CD4-positive, alpha-beta T cell treated with Interleukin-2 at 100 ng/mL for 4 hours (primary cell): ENCODE results near the gene DCLK3.

ENCODE experiments used
- DNase-seq: peaks from one replicate; pipeline ENCODE4 v3.0.0-alpha.2; 2020; ENCODE audit warnings: low spot score

Gene DCLK3

DNA sequence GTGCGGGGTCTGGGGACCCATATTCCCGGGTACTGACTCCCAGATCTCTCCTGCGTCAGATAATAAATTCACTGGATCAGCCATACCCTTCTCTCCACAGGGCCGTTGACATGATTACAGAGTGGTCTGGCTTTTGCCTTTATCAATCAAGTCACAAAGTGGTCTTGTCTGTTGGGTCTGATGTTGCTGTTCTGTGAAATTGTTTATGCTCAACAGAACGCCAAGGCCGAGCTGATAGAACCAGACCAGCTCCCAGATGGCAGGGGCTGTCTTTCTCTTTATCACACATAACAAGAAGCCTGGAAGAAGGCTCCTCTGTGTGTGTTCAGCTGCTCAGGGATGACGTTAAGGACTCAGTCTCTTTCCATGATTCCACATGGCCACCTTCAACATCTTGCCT, 751 bp upstream of the DCLK3 start:
- no peak for DNase-seq

DNA sequence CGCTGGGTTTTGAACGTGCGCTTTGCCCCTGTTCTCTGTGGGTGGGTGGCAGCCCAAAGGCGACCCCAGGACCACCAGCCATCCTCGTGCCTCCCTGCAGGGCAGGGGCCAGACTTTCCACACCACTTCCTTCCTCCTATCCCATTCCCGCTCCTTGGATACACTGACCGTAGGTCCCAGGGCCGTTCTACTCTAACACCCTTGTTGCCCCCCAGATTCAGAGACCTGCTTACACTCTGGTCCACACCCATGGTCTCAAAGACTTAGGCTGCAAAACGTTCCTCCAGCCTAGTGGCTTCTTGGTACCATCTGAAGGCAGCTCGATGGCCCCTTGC, 318 bp upstream of the DCLK3 start:
- DNase-seq, result no peak

DNA sequence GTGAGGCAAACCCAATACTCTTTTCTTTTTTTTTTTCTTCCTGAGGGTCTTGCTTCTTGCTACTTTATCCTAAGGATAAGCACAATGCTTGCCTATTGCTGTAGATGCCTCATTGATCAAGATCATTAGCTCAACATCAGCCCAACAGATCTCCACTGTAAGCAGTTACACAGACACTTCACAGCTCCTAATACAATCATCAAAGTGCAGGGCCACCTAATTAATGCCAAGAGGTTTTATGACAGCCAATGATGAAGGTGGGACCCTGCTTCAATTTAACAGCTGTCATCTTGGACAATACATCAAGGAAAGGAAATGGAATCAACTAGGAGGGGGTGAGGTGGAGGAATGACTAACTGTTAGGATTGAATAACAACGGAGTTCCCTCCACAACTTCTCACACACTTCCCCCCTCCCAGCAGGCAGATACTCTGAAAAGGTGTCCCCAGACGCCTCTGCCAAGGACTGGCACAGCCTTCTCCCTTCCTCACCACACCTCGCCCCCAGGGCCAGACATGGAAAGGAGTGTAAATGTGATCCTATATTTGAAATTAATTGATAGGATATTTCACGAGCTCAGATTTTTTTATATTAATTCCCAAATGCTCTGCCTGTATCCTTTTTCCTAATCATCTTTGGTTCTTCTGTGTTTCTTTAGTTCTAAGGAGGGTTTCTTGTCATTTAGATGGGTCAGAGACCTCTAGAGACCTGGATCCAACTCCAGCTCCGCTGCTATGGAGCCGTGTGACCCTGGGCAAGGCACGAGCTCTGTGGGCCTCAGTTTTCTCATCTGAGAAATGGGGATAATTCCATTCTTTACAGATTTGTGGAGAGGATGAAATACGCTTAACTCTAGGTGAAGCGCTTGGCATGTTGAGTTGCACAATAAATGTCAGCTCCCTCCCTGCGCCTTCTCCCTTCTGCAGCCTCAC, 1.2 kb downstream of the DCLK3 start:
- no peak for DNase-seq

DNA sequence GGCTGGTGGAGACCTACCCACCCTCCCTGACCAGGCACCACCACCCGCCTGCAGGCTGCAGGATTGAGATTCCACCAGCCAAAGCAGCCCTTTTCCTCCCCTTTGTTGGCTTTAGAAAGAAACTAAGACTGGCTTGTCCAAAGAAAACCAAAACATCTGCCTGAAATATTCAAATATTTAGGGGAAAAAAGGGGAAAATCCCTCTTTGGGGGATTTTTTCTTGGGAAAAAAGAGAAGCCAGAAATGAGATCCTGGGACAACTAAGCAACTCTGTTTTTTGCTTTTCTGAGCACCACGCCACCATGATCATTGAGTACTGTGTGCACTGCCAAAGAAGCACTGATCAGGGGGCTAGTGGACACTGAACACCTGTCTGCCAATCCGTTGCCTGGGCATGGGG, 2.6 kb downstream of the DCLK3 start:
- DNase-seq, result no peak

DNA sequence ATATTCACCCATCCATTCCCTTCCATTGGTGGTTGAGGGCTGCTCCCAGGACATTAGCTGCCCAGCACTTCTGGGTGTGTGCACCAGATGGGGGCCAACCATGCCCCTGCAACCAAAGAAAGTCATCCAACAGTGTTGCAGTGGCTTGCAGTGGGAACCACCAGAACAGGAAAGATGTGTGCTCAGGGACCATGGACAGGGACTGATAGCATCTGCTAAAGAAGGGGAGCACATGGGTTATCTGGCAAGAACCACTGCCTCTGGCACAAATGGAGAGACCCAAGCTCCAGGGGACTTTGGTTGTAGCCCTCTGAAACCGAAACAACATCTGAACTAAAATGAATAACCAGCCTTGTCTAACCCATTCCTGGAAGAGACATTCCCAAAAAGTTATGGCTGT, 8.1 kb downstream of the DCLK3 start:
- DNase-seq, result no peak

DNA sequence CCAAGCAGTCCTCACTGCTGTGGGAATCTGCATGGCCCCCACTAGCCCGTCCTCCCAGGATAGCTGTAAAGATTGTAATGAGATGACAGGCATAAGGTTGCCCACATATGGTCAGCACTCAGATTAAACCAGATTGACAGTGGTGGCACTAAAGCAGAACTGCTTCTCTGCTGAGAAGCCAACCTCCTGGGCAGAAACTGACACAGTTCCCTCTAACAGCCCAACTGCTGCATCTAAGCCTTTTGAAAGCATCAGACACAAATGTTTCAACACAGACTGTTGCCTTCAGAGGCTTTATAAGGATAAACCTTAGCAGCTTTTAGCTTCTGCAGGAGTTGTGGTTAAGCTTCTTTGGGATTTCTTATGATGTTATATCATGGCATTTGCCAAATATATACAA, 13.0 kb downstream of the DCLK3 start:
- no peak for DNase-seq

DNA sequence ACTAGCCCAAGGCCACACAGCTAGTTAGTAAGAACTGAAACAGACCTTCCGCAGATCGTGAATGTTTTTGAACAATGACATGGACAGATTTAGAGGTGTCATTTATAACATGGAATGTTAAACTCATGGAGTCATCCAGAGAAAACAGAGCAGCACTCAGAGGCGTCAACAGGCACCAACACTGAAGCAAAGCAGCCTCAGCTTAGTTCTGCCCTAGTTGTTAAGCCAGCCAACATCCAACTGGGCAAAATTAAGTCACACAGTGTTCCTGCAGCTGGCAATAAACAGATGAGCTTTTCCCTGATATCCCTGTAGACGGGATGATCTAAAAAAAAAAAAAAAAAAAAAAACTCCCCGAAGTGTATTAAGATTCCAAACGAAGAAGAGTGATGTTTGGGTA, 13.6 kb downstream of the DCLK3 start:
- no peak for DNase-seq

DNA sequence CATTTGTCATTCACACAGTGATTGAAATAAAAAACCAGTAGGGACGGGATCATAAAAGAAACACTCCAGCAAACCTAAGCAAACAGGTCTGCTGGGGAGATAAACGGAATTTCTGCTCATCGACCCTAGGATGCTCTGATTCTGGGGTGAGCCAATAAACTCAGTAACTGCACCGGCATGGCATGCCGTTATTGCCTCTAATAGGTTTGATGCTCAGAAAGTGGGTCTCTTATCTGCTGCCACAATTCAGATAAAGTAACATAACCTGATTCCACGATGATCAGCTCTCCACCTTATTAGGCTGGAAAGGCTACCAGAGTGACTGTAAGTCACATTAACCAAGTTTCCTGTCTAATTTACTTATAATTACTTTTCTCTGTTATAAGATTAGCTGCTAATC, 19.6 kb downstream of the DCLK3 start:
- DNase-seq, result no peak

DNA sequence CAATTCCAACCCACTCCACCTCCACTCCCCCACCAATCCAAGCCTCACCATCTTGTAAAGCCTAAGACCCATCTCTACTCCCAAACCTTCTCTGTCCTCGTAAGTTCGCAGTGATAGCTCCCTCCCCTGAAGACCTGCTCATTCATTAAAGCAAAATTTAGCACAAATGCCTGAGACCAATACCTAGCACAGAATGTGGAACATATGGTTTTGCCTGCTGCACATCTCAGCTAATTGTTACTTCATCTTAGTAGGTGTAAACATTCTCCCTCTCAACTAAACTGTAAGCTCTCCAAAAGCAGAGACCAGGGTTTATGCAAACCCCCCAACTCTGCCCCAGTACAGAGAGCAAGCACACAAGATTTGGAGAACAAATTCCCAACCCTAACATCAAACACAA, 20.5 kb downstream of the DCLK3 start:
- DNase-seq, result no peak

DNA sequence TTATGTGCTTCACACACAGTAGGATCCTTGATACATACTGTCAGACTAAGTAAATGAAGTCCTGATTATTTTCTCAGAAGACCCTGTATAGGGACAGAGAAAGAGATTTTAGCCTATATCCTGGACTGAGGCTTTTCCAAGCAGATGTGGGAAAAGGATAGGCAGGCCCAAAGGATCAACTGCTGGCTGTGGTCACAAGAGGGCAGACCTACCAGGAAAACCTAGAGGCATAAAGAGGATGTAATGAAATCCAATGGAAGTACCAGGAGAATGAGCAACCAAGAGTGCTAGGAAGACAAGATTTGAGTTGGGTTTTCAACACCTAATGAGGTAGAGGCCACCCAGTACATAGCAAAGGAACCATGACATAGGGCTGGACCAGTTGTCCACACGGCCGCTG, 23.1 kb downstream of the DCLK3 start:
- no peak for DNase-seq

DNA sequence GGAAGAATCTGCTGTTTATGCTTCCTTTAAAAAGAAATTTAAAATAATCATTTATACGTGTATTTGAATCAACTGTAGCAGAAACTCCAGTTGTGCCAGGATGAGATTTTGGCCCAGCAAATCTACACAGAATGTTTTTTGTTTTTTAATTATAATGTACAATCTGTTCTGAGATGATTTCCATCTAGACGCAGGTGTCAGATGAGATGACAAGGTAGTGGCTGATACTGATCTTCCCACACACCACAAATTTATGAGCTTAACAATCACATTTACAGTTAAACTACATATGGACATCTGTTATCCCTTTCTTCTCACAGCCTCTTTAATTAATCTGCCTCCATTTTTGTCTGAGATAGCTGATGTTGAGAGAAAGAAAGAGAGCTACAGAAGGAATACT, 23.6 kb downstream of the DCLK3 start:
- no peak for DNase-seq

DNA sequence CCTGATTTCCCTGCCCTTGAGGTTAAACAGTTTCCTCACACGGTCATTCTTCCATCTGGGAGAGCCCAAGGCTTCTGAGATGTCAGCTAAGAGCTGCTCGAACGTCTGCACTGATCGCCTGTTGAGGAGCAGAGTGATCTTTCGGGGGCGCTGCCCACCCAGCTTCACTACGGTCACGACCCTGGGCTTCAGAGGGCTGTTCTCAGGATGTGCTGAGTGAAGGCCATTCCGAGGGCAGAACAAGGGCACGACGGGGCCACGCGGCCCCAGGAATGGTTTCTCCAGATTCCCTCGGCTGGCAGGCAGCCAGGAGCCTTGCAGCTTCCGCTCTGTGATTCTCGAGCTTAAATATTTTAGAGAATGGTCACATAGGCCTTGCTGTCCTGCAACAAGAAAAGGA, 25.7 kb downstream of the DCLK3 start:
- no peak for DNase-seq

DNA sequence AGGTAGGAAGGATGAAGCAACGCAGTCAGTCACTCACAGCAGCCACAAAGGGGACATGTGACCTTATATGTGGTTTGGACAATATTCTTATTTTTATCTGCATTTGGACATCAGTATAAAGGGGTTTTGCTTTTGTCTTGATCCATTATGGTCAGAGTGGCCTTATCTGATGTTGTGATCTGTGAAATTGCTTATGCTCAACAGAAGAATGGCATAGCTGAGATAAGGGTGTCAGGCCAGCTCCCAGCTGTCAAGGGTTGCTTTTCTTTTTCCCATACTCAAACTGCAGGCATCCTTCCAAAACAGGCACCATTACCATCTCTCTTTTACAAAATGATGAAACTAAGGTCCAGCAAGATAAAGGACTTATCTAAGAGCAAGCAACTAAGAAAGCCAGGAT, 28.1 kb downstream of the DCLK3 start:
- DNase-seq, result no peak

DNA sequence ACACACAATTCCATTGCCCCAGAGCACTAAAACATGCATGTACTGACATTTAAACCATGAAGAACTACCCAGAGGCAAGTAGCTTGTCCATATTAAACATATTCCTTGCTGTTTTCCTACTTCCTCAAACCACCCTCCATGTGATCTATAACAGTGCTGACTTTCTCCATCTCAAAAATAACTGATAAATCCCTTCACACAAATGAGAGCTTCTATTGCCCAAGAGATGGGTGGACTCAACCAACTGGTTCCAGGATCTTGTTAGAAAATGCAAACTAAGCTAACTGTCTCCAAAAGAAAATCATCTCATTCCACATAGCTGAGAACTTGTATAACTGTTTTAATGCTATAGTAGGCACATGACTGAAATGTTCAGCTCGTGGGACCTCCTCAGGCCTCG, 29.6 kb downstream of the DCLK3 start:
- no peak for DNase-seq

DNA sequence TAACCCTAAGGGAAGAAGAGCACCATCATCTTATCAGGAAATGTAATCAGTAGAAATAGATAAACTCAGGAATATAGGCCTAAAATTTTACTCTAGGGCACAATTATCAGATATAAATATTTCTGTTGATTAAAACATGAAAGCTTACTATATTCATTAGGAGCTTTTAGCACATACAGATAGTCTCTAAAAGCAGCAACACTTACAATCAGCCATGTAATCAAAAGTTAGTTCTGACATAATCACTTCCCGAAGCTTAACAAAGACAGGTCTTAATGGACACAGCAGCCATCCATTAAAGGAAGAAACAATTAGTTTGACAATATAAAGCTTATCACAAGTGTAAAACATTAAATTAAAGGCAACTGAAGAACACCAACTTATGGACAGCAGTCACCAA, 30.6 kb downstream of the DCLK3 start:
- DNase-seq, result no peak

DNA sequence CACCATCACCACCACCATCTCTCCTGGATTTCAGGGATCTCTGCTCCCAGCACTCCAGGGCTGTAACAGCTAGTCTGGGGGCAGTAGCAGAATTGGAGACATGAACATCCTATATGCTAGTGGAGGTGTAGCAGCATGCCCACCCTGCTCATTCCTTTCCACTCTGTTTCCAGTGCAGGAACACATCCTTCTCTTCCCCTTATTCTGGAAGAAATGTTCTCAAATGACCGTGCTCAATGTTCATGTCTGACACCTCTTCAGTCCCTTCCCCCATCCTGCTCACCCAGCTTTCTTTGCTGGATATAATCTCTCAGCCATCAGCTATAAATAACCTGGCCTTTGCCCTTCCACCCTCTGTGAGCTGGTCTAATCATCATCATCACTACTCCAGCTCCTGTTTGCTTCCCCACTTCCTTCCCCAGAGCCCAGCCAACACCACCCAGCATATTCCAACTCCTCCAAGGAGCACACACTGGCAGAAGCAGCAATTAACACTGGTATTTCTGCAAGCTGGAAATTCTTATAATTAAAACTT, 31.1 kb downstream of the DCLK3 start:
- no peak for DNase-seq

DNA sequence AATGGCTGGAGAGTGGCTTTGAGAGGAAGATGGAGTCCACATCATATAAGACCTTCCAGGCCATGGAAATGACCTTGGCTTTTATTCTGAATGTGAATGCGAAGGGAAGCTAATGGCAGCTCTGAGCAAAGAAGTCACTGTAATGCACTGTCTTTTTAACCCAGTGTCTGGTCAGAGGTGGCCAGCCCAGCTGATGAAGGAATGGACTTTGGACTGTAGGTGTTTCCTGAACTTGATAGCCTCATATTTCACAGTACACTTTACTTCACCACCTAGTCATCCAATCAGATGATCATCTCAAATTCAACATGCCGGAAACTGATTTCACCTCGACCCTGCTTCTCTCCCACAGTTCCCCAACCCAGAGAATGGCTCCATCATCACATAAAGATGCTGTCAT, 33.4 kb downstream of the DCLK3 start:
- DNase-seq, result no peak

DNA sequence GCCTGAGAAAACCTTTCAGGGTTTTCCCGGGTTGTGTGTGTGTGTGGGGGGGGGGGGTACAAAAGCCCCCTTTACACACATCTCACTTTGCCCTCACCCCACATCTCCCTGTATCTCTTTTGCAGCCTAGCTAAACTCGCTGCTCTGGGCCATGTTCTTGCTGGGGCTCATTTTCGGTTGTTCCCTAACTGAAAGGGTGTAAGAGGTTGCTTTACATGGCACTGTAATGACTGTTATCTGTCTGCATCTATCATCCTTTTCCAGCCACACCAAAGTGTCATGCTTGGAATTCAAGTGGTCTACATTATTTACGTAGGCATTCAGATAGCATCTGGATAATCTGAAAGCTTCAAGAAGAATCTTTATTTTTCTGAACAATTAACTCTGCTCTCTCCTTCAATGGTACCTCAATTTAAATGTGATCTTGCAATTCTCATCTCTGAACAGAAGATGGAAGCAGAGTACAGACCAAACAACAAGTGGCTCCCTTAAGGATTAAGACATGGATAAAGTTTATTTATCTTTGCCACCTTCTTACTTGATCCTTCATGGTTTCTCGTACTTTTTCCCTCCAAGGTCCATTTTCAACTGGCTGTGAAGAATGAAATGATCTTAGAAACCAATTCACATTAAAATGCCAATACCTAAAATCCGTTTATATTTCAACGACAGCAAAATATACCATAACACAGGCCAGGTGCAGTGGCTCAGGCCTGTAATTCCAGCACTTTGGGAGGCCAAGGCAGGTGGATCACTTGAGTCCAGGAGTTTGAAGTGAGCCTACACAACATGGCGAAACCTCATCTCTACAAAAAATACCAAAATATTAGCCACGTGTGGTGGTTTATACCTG, 34.9 kb downstream of the DCLK3 start:
- DNase-seq, result peak; percentile 21

DNA sequence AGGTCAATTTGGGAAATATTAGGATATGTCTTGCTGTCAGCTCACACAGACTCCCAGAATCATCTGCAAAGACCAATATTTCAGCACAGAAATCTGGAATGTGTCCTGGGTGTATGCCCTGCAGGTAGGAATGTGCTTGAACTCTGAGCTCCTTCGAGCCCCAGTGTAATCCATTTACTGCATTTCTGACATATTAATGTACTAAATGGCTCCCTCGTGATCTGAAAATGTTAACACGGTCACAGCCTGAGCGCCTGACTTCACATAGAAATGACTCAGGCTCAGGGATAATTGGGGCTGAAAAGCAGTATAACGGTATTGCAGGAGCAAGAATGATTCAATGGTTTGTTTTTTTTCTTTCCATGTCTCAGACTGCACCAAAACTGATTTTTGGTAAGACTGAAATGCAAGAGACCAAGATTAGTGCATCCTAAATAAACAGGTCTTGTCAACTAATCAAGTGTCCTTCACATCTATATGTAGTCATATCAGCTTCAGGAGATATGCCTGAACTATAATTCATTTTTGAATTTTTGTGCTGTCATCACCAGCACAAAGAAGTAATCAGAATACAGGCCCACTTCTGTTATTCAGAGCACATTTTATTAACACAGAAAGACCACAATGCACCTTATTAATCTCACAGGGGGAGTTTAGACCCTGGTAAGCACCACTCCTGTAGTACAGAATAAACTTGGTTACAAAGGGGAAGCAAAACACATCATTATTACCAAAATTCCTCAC, 49.8 kb downstream of the DCLK3 start:
- DNase-seq, result no peak

DNA sequence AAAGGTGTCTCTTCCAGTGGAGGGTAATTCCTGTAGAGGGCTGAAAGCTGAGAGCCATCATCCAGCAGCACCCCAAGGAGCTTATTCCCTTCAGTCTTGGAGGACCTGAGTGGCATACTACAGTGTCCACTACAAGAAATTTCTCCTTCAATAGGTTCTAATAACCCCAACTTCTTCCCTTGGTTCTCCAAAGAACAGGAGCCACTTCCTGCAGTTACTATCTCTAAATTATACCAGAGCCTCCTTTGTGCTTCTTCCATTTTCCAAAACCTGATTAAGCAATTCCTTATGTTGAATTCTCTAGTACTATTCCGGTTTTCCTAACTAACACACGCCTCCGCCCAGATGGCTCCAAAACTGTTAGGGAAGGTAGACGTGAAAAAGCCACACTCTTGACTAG, 50.4 kb downstream of the DCLK3 start:
- no peak for DNase-seq

DNA sequence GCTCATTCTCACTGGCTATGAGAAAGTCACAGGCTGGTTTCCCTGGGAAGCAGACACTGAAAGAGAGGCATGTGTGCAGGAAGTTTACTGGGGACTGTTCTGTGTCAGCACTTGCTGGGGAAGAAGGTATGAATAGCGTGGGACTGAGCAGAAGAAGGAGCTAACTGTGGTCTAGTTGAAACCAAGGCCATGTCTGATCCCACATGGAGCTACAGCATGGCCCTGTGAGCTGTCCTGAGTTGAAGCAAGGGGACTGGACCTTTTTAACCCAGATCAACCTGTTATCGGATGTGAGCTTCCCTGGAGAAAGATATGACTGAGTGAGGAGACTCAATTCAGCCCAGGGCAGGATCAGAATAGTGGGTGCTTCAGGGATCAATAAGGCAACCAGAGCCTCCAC, 53.7 kb downstream of the DCLK3 start:
- DNase-seq, result no peak

DNA sequence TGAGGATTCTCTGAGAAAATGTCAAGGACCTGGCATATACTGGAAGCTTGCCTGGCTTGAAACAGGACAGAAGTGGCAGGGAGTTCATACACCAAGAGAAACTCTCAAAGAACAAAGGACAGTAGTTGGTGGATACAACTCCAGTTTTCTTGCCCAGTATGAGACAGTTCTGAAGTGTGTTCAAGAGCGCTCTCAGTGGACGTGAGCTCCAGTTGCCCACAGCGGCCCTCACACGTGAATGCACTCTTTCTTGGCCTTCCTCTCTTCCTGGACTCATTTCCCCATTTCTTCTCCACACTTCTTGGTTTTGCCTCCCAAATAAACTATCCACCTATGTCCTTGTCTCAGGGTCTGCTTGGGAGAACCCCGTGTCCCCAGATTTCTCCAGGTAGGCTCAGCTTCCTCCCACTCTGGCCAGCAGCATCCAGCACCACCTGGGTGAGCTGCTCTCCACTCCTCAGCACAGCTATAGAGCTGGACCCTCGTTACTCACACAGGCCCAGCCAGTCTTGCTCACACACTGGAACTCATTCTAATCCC, 54.5 kb downstream of the DCLK3 start:
- no peak for DNase-seq
